Measurements from ENCODE around the gene ATRNL1.

- TF ChIP-seq CTCF (IDR thresholded peaks at IDR 0.05) (no peak), EP300 (IDR thresholded peaks at IDR 0.05; ENCODE audit: low read depth) (no peak)
Observed at GRCh38 chr10:115092258-115092554, 959 bp upstream of the ATRNL1 start.
